ENCODE data around the gene REEP1. TPM values are rescaled to one million over a fixed set of nuclear protein-coding genes. Genes with fewer than 3 reads are reported as not detected.

The REEP1 gene
- total RNA-seq, 1 experiment from 2014 or later: 0.31 TPM

DNA sequence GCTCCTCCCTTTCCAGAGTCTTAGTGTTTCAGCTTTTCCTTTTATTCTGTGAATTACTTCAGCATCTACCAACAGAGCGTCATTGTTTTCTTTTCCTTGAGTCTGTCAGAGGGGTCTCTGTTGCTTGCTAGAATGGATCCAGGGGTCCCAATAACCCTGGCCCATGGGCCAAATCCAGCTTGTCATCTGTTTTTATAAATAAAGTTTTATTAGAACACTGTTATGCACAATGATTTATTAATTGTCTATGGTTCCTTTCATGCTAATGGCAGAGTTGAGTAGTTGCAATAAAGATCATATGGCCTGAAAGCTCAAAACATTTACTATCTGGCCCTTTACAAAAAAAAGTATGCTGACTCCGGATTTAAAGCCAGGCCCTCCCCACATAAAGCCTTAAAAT, 79.3 kb downstream of the REEP1 start:
- intact Hi-C loops (cut with micrococcal nuclease; ENCODE audit: unreplicated experiment): no loop called here

DNA sequence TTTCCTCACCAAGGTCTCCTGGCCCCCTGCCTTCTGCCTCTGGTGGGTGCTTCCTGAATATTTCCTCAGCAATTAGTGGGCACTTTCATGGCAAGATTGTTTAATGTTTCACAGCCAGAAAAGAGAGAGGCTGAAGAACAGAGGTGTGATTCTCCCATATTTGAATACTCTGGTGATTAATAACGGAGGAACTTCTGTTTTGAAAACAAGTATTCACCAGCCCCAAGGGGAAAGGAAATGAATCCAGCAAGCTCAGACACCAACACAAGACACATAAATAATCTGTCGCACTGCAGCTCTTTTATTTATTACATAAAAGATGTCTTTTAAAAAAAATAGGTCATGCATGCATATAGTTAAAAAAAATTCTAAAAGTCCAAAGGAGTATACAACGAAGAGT, 80.4 kb downstream of the REEP1 start:
- BruUV-seq (replicated peaks): no TSS peak
- Histone ChIP-seq H3K4me2 (no peak overlapping the region), H3K36me3 (ENCODE audit: low read depth) (no peaks in the 10 kb centered on the region), H3K27me3 (ENCODE audit: insufficient read depth, low read depth) (no peaks in the 10 kb centered on the region), H3K27ac (no peak overlapping the region), H3K9me2 (ENCODE audit: insufficient read depth) (no peaks in the 10 kb centered on the region), H3K9me3 (ENCODE audit: insufficient read depth, low read depth) (no peaks in the 10 kb centered on the region), H3K4me1 (replicated peaks; ENCODE audit: insufficient read depth) (no peaks in the 10 kb centered on the region), H3F3A (ENCODE audit: insufficient read depth, low read depth) (no peaks in the 10 kb centered on the region), H4K20me1 (ENCODE audit: insufficient read depth) (no peaks in the 10 kb centered on the region), H3K79me2 (ENCODE audit: low read depth) (no peaks in the 10 kb centered on the region), H2AFZ (no peak overlapping the region), H3K4me3 (no peak overlapping the region)
- DNase-seq: no peak
- POLR2A ChIA-PET (ENCODE audit: unreplicated experiment): no interaction called here
- intact Hi-C loops (cut with micrococcal nuclease; ENCODE audit: unreplicated experiment): no loop called here
- CTCF ChIA-PET: no interaction called here
- no peak for TF ChIP-seq EZH2 (IDR thresholded peaks at IDR 0.05; ENCODE audit: low read depth)
- TF ChIP-seq, protein P1, sequence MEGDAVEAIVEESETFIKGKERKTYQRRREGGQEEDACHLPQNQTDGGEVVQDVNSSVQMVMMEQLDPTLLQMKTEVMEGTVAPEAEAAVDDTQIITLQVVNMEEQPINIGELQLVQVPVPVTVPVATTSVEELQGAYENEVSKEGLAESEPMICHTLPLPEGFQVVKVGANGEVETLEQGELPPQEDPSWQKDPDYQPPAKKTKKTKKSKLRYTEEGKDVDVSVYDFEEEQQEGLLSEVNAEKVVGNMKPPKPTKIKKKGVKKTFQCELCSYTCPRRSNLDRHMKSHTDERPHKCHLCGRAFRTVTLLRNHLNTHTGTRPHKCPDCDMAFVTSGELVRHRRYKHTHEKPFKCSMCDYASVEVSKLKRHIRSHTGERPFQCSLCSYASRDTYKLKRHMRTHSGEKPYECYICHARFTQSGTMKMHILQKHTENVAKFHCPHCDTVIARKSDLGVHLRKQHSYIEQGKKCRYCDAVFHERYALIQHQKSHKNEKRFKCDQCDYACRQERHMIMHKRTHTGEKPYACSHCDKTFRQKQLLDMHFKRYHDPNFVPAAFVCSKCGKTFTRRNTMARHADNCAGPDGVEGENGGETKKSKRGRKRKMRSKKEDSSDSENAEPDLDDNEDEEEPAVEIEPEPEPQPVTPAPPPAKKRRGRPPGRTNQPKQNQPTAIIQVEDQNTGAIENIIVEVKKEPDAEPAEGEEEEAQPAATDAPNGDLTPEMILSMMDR (conservative IDR thresholded peaks at IDR 0.05): no peak

More for the DNA sequence above, 79.3 kb downstream of the REEP1 start:
- CTCF ChIA-PET: no interaction called here
- H3K9me2 ChIP-seq (ENCODE audit: insufficient read depth): no peaks in the 10 kb centered on the region
- BruUV-seq (replicated peaks): no TSS peak
- no peaks in the 10 kb centered on the region for H4K20me1 ChIP-seq (ENCODE audit: insufficient read depth)
- no peak overlapping the region for H2AFZ ChIP-seq
- H3K9me3 ChIP-seq (ENCODE audit: insufficient read depth, low read depth): no peaks in the 10 kb centered on the region
- H3K36me3 ChIP-seq (ENCODE audit: low read depth): no peaks in the 10 kb centered on the region
- H3K79me2 ChIP-seq (ENCODE audit: low read depth): no peaks in the 10 kb centered on the region
- H3K4me1 ChIP-seq (replicated peaks; ENCODE audit: insufficient read depth): no peaks in the 10 kb centered on the region
- TF ChIP-seq, protein P1 (conservative IDR thresholded peaks at IDR 0.05): no peak
- no peak for TF ChIP-seq EZH2 (IDR thresholded peaks at IDR 0.05; ENCODE audit: low read depth)
- POLR2A ChIA-PET (ENCODE audit: unreplicated experiment): no interaction called here
- no peak overlapping the region for H3K27ac ChIP-seq
- H3K27me3 ChIP-seq (ENCODE audit: insufficient read depth, low read depth): no peaks in the 10 kb centered on the region
- no peak for DNase-seq
- H3F3A ChIP-seq (ENCODE audit: insufficient read depth, low read depth): no peaks in the 10 kb centered on the region
- H3K4me3 ChIP-seq: no peak overlapping the region
- no peak overlapping the region for H3K4me2 ChIP-seq

DNA sequence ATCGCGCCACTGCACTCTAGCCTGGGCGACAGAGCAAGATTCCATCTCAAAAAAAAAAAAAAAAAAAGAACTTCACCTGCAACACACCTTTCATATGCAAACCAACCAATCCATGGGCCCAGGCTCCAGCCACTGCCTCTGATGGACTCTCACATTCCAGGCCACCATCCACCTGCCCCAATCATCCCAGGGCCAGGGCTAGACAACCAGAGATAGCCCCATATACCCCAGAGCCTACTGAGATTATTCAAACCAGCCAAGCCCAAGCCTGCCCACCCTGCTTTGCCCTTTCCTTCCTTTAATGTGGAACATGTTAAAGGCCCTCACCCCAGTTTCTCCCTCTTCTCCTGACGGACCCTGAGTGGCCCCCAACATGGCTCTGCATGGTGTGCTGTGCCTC, 81.1 kb downstream of the REEP1 start:
- DNase-seq: no peak
- no peaks in the 10 kb centered on the region for H3K9me3 ChIP-seq (ENCODE audit: insufficient read depth, low read depth)
- no peak overlapping the region for H3K4me3 ChIP-seq
- intact Hi-C loops (cut with micrococcal nuclease; ENCODE audit: unreplicated experiment): no loop called here
- TF ChIP-seq, protein P1 (conservative IDR thresholded peaks at IDR 0.05): no peak
- no peak for TF ChIP-seq EZH2 (IDR thresholded peaks at IDR 0.05; ENCODE audit: low read depth)
- H3K79me2 ChIP-seq (ENCODE audit: low read depth): no peaks in the 10 kb centered on the region
- no peaks in the 10 kb centered on the region for H3F3A ChIP-seq (ENCODE audit: insufficient read depth, low read depth)
- CTCF ChIA-PET: no interaction called here
- H3K9me2 ChIP-seq (ENCODE audit: insufficient read depth): no peaks in the 10 kb centered on the region
- no TSS peak for BruUV-seq (replicated peaks)
- H2AFZ ChIP-seq: no peak overlapping the region
- POLR2A ChIA-PET (ENCODE audit: unreplicated experiment): no interaction called here
- H3K27me3 ChIP-seq (ENCODE audit: insufficient read depth, low read depth): no peaks in the 10 kb centered on the region
- no peaks in the 10 kb centered on the region for H3K36me3 ChIP-seq (ENCODE audit: low read depth)
- no peaks in the 10 kb centered on the region for H3K4me1 ChIP-seq (replicated peaks; ENCODE audit: insufficient read depth)
- H4K20me1 ChIP-seq (ENCODE audit: insufficient read depth): no peaks in the 10 kb centered on the region
- no peak overlapping the region for H3K4me2 ChIP-seq
- H3K27ac ChIP-seq: no peak overlapping the region

All from PC-9 (cell line).